Heart right ventricle (tissue), 16 donors: ENCODE data around the gene USH2A. TPM values are rescaled to one million over a fixed set of nuclear protein-coding genes. Genes with fewer than 3 reads are reported as not detected.

ENCODE experiments used
- ATAC-seq, 8 donors: fragments of 200-7000 bp; cut with Tn5 transposase; one replicate each; pipeline ENCODE4 v1.9.1; 2020; ENCODE audit warnings: mild to moderate bottlenecking in 8 of 8, moderate library complexity in 8 of 8, moderate number of reproducible peaks in 1 of 8
- DNase-seq, 2 donors: peaks; one replicate each; pipeline ENCODE4 v3.0.0-alpha.2; 2020
- H3K27ac ChIP-seq, 10 donors: fragments of 200-600 bp; sonication (generic) in 2 of 10; one replicate each; pipeline versions ENCODE4 v1.5.0 to v1.8.0; 2020 to 2022; ENCODE audit warnings: mild to moderate bottlenecking in 3 of 10
- H3K27me3 ChIP-seq, 7 donors: fragments of 200-600 bp; one replicate each; pipeline ENCODE4 v1.8.0; 2021 to 2022; ENCODE audit warnings: mild to moderate bottlenecking in 2 of 7
- H3K36me3 ChIP-seq, 9 donors: fragments of 200-600 bp; sonication (generic) in 1 of 9; one replicate each; pipeline versions ENCODE4 v1.5.0 to v1.8.0; 2020 to 2022; ENCODE audit warnings: mild to moderate bottlenecking in 2 of 9
- H3K4me1 ChIP-seq, 9 donors: fragments of 200-600 bp; sonication (generic) in 1 of 9; one replicate each; pipeline versions ENCODE4 v1.5.0 to v1.8.0; 2020 to 2022; ENCODE audit warnings: mild to moderate bottlenecking in 4 of 9
- H3K4me3 ChIP-seq, 10 donors: fragments of 200-600 bp; sonication (generic) in 2 of 10; one replicate each; pipeline versions ENCODE4 v1.5.0 to v1.8.0; 2020 to 2022; ENCODE audit warnings: mild to moderate bottlenecking in 7 of 10, moderate library complexity in 2 of 10
- H3K9me3 ChIP-seq, 11 donors: fragments of 200-600 bp in 10 of 11; sonication (generic) in 2 of 11; one replicate each; pipeline versions ENCODE4 v1.5.0 to v1.8.0; 2013 to 2022; ENCODE audit warnings: mild to moderate bottlenecking in 2 of 11, control low read depth in 1 of 11, moderate library complexity in 1 of 11
- CTCF ChIP-seq, 9 donors: fragments of 200-600 bp; sonication (generic) in 2 of 9; IDR thresholded peaks; one replicate each; pipeline versions ENCODE4 v1.5.0 to v1.8.0; 2021 to 2022; ENCODE audit warnings: antibody characterized with exemption in 9 of 9, mild to moderate bottlenecking in 5 of 9, moderate library complexity in 1 of 9
- WGBS, 2 donors: extraction: QIAGEN DNeasy Blood & Tissue Kit; methylation state at CpG; one replicate each; pipeline ENCODE4 v1.1.7; 2013; ENCODE audit warnings: inconsistent platforms in 1 of 2; 5-methylcytosine and 5-hydroxymethylcytosine counted together
- intact Hi-C, 10 donors: fragments of 100-400 bp; cut with DNase I; formaldehyde crosslinking; loops; one replicate each; pipeline versions ENCODE4 v1.11.1 to v1.14.2; 2022
- polyA plus RNA-seq, 2 donors: library from polyadenylated mRNA; stranded (reverse); fragments of 200-250 nt; gene quantifications; one replicate each; pipeline ENCODE4 v1.2.3, GENCODE V29; 2013
- total RNA-seq, 10 donors: library from RNA; stranded (reverse); fragmentation: NEBNext Ultra II Directional in 3 of 10; extraction: Animal tissue kit (Norgen Biotek cat#: 25700) in 3 of 10; gene quantifications; one replicate each; pipeline versions ENCODE4 v1.2.1 to v1.2.4, GENCODE V29; 2021 to 2023
- donor health status: Arrhythmogenic right ventricular cardiomyopathy.
- donor health status: ischemic (EF 13 %, LVEDD 7.1; RV severe dilation, severe dysfunction).
- donor health status: healthy with polysubstance abuse.
- donor health status: DM: no; HTN: yes; CAD: no.
- donor health status: DM: no; HTN: no; CAD: no.
- donor health status: ischemic (EF 25% LVEDD 6.9; RV normal size, moderate dysfunction).
- donor health status: ischemic (EF 25% LVEDD 5.7; RV mildly dilated, moderate dysfunction).
- donor health status: healthy.
- donor health status: DM: yes; HTN: yes; CAD: no.
- donor health status: Ischemic cardiomyopathy.
- donor health status: ischemic (EF 35%, LVEDD 5.7; RV mildly dilated, moderate dysfunction).
- donor health status: nonischemic (EF 11% LVEDD 7.7; RV severe dilation, severe dysfunction).
- donor health status: DM: yes; HTN: yes; CAD: no.
- donor health status: PGD.
- donor health status: ischemic (EF 29% LVEDD 5.4; RV normal size, mild dysfunction).
- donor health status: nonischemic (EF 23%, LVEDD 6.1; RV moderate dilation, normal function).

Gene USH2A
- total and polyA plus RNA-seq, 12 donors, result 0.01 to 4.9 (median 3.6) TPM

GRCh38 chr1:215739025-215739424 lies 684.2 kb downstream of the USH2A start:
- WGBS, 2 donors, result 85 to 91% methylated on average over 3 of the region's 3 CpGs
- H3K27me3 ChIP-seq, result no peaks in the 10 kb centered on the region
- H3K9me3 ChIP-seq, result peaks cover 0 to 7% (median 0%) of the 10 kb centered on the region in 11 donors
- no peaks in the 10 kb centered on the region for H3K36me3 ChIP-seq
- ATAC-seq (no peak), DNase-seq (no peak)
- intact Hi-C loops, result no loop called here
- H3K4me1 ChIP-seq, result no peaks in the 10 kb centered on the region
- no peak overlapping the region for H3K4me3 ChIP-seq
- H3K27ac ChIP-seq, result no peak overlapping the region
- no peak for TF ChIP-seq CTCF (IDR thresholded peaks at IDR 0.05)

- no peak for ATAC-seq
- TF ChIP-seq CTCF (IDR thresholded peaks at IDR 0.05), result no peak
Measured at GRCh38 chr1:215731699-215732098, 691.5 kb downstream of the USH2A start.

GRCh38 chr1:215730600-215730999 lies 692.6 kb downstream of the USH2A start:
- no peak overlapping the region for H3K4me3 ChIP-seq
- peaks cover 0 to 10% (median 0%) of the 10 kb centered on the region in 11 donors for H3K9me3 ChIP-seq
- DNase-seq, result no peak
- intact Hi-C loops, result no loop called here
- H3K4me1 ChIP-seq, result no peaks in the 10 kb centered on the region
- 83 to 86% methylated on average over 3 of the region's 3 CpGs for WGBS, 2 donors
- no peak for TF ChIP-seq CTCF (IDR thresholded peaks at IDR 0.05)
- no peaks in the 10 kb centered on the region for H3K27me3 ChIP-seq
- no peak overlapping the region for H3K27ac ChIP-seq
- H3K36me3 ChIP-seq, result no peaks in the 10 kb centered on the region
- ATAC-seq, result no peak

More at GRCh38 chr1:215731699-215732098, 691.5 kb downstream of the USH2A start:
- no peaks in the 10 kb centered on the region for H3K36me3 ChIP-seq
- peaks cover 0 to 10% (median 0%) of the 10 kb centered on the region in 11 donors for H3K9me3 ChIP-seq
- DNase-seq, result no peak
- no peak overlapping the region for H3K4me3 ChIP-seq
- H3K27me3 ChIP-seq, result no peaks in the 10 kb centered on the region
- no peak overlapping the region for H3K27ac ChIP-seq
- intact Hi-C loops, result no loop called here
- H3K4me1 ChIP-seq, result no peaks in the 10 kb centered on the region

- no peak for ATAC-seq
- no peaks in the 10 kb centered on the region for H3K4me1 ChIP-seq
- H3K4me3 ChIP-seq, result no peak overlapping the region
- no peaks in the 10 kb centered on the region for H3K9me3 ChIP-seq
- intact Hi-C loops, result no loop called here
- TF ChIP-seq CTCF (IDR thresholded peaks at IDR 0.05), result no peak
- DNase-seq, result no peak
- H3K27ac ChIP-seq, result no peak overlapping the region
- WGBS, 2 donors, result 54 to 60% methylated on average over 3 of the region's 3 CpGs
- no peaks in the 10 kb centered on the region for H3K36me3 ChIP-seq
- H3K27me3 ChIP-seq, result no peaks in the 10 kb centered on the region
Measured at GRCh38 chr1:215728169-215728568, 695.1 kb downstream of the USH2A start.

GRCh38 chr1:215720126-215720525 lies 703.1 kb downstream of the USH2A start:
- no peaks in the 10 kb centered on the region for H3K27me3 ChIP-seq
- intact Hi-C loops, result no loop called here
- no peaks in the 10 kb centered on the region for H3K36me3 ChIP-seq
- DNase-seq, result no peak
- ATAC-seq, result no peak
- H3K4me3 ChIP-seq, result no peak overlapping the region
- no peak overlapping the region for H3K27ac ChIP-seq
- no peaks in the 10 kb centered on the region for H3K4me1 ChIP-seq
- TF ChIP-seq CTCF (IDR thresholded peaks at IDR 0.05), result no peak
- no peaks in the 10 kb centered on the region for H3K9me3 ChIP-seq
